Stomach (tissue), 9 donors: Measurements from ENCODE around the gene CUL9. TPM values are rescaled to one million over a fixed set of nuclear protein-coding genes. Genes with fewer than 3 reads are reported as not detected.

Source experiments
- DNase-seq, 2 donors: peaks; one replicate each; pipeline versions ENCODE4 v3.0.0 to v3.0.0-alpha.2; 2013 to 2019
- H3K27ac ChIP-seq, 5 donors: fragments of 200-600 bp in 4 of 5; sonication (generic) in 4 of 5; one replicate each; pipeline ENCODE4 v1.5.1; 2013 to 2019; ENCODE audit warnings: mild to moderate bottlenecking in 1 of 5, moderate library complexity in 1 of 5
- H3K27me3 ChIP-seq, 3 donors: fragments of 200-600 bp; sonication (generic); one replicate each; pipeline ENCODE4 v1.5.1; 2017 to 2019; ENCODE audit warnings: mixed run types in 1 of 3
- H3K36me3 ChIP-seq, 4 donors: fragments of 200-600 bp; sonication (generic); 1 replicate in 3 of 4; 2 replicates in 1 of 4; pipeline ENCODE4 v1.5.1; 2016 to 2019
- H3K4me1 ChIP-seq, 4 donors: fragments of 200-600 bp; sonication (generic); one replicate each; pipeline ENCODE4 v1.5.1; 2016 to 2019
- H3K4me3 ChIP-seq, 4 donors: fragments of 200-600 bp; sonication (generic) in 3 of 4; one replicate each; pipeline ENCODE4 v1.5.1; 2016 to 2019; ENCODE audit warnings: mild to moderate bottlenecking in 1 of 4
- H3K9me3 ChIP-seq, 4 donors: fragments of 200-600 bp; sonication (generic); one replicate each; pipeline ENCODE4 v1.5.1; 2016 to 2019
- EP300 ChIP-seq: sonication (generic); formaldehyde crosslinking; IDR thresholded peaks from one replicate; pipeline ENCODE4 v1.6.1; 2017; ENCODE audit warnings: antibody characterized with exemption
- POLR2A ChIP-seq, 4 donors: fragments of 450-650 bp; IDR thresholded peaks; one replicate each; pipeline ENCODE4 v1.6.1; 2016; ENCODE audit warnings: antibody characterized with exemption in 4 of 4, control low read depth in 2 of 4, mild to moderate bottlenecking in 1 of 4, moderate library complexity in 1 of 4
- POLR2AphosphoS5 ChIP-seq, 3 donors: sonication (generic); formaldehyde crosslinking; IDR thresholded peaks; one replicate each; pipeline ENCODE4 v1.6.1; 2016; ENCODE audit warnings: antibody characterized with exemption in 3 of 3
- WGBS, 5 donors: extraction: QIAGEN DNeasy Blood & Tissue Kit in 3 of 5; methylation state at CpG; one replicate each; pipeline versions ENCODE4 v1.1.5 to v1.1.7; 2013 to 2018; 5-methylcytosine and 5-hydroxymethylcytosine counted together
- intact Hi-C: fragments of 100-400 bp; cut with DNase I; formaldehyde crosslinking; loops from one replicate; pipeline ENCODE4 v1.15.1; 2023; ENCODE audit warnings: low total_unique reads
- polyA plus RNA-seq, 3 donors: library from polyadenylated mRNA; stranded (reverse); fragments of 200-250 nt; gene quantifications; one replicate each; pipeline ENCODE4 v1.2.3, GENCODE V29; 2013
- total RNA-seq, 5 donors: library from RNA; depleted of rRNA; stranded (reverse); fragments of >200 nt; gene quantifications; one replicate each; pipeline versions ENCODE4 v1.1.0 to v1.2.3, GENCODE V29; 2014 to 2016
- TF ChIP-seq, protein P1 (sequence below), 7 experiments: fragments of 450-650 bp in 4 of 7; fragments of 200-600 bp in 3 of 7; sonication (generic) in 3 of 7; IDR thresholded peaks; one replicate each; pipeline ENCODE4 v1.5.1; 2016 to 2019; ENCODE audit warnings: antibody characterized with exemption in 7 of 7, control low read depth in 2 of 7, mild to moderate bottlenecking in 1 of 7
- donor health status: healthy with polysubstance abuse.
- donor health status: Bipolar disorder and iron deficiency.
- donor health status: healthy.

Gene CUL9
- total and polyA plus RNA-seq, 8 donors: 22.8 to 120 (median 45.0) TPM

DNA sequence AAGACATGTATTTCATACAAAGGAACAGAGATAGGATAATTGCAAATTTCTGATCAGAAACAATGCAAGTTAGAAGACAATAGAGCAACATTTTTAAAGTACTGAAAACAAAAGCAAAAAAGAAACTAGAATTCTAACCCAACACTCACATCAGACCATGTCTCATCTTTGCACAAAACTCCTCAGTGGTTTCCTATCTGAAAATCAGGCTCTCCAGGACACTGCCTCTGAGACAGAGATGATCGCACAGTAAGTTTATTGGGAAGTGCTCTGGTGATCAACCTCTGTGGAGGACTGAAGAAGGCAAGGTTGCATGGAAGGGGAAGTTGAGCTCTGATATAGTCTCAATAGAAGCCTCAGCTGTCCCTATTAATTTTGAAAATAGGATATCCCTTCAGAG is 59.0 kb downstream of the CUL9 start:
- H3K4me1 ChIP-seq: peaks cover 0 to 6% (median 2%) of the 10 kb centered on the region in 4 donors
- intact Hi-C loops: no loop called here
- no peak for TF ChIP-seq POLR2AphosphoS5 (IDR thresholded peaks at IDR 0.05)
- TF ChIP-seq, protein P1, sequence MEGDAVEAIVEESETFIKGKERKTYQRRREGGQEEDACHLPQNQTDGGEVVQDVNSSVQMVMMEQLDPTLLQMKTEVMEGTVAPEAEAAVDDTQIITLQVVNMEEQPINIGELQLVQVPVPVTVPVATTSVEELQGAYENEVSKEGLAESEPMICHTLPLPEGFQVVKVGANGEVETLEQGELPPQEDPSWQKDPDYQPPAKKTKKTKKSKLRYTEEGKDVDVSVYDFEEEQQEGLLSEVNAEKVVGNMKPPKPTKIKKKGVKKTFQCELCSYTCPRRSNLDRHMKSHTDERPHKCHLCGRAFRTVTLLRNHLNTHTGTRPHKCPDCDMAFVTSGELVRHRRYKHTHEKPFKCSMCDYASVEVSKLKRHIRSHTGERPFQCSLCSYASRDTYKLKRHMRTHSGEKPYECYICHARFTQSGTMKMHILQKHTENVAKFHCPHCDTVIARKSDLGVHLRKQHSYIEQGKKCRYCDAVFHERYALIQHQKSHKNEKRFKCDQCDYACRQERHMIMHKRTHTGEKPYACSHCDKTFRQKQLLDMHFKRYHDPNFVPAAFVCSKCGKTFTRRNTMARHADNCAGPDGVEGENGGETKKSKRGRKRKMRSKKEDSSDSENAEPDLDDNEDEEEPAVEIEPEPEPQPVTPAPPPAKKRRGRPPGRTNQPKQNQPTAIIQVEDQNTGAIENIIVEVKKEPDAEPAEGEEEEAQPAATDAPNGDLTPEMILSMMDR (IDR thresholded peaks at IDR 0.05): no peak
- TF ChIP-seq EP300: no peak
- no peak for TF ChIP-seq POLR2A (IDR thresholded peaks at IDR 0.05)
- DNase-seq: no peak
- H3K4me3 ChIP-seq: no peak overlapping the region
- WGBS, 5 donors: 69 to 95% (median 85%) methylated on average over 1 of the region's 1 CpG
- peaks cover 6 to 73% (median 47%) of the 10 kb centered on the region in 3 donors for H3K27me3 ChIP-seq
- H3K36me3 ChIP-seq: no peaks in the 10 kb centered on the region
- peaks cover 0 to 7% (median 2%) of the 10 kb centered on the region in 4 donors for H3K9me3 ChIP-seq
- H3K27ac ChIP-seq: no peak overlapping the region

DNA sequence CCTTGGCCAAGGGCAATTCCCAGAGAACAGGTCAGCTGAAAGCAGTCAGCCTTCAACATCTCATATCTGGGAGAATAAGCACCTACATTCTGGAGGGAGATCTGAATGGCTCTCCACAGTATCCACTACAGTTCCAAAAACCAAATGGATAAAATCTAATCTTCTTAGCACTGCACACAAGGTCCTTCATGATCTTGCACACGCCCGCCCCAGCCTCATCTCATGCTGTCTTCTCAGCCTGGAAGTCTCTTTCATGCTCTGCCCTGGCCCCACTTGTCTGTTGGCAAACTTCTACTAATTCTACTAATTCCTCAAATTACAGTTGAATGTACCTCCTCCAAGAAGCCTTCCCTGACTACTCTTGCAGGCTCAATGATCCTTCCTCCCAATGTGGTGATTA is 59.5 kb downstream of the CUL9 start:
- no peak for DNase-seq
- Histone ChIP-seq H3K4me1 (peaks cover 3 to 9% (median 4%) of the 10 kb centered on the region in 4 donors), H3K36me3 (no peaks in the 10 kb centered on the region), H3K27me3 (peaks cover 6 to 78% (median 47%) of the 10 kb centered on the region in 3 donors), H3K9me3 (peaks cover 0 to 7% (median 2%) of the 10 kb centered on the region in 4 donors), H3K4me3 (no peak overlapping the region), H3K27ac (no peak overlapping the region)
- intact Hi-C loops: no loop called here
- WGBS, 5 donors: 75 to 96% (median 94%) methylated on average over 2 of the region's 2 CpGs
- no peak for TF ChIP-seq POLR2A (IDR thresholded peaks at IDR 0.05)
- TF ChIP-seq, protein P1 (IDR thresholded peaks at IDR 0.05): no peak
- no peak for TF ChIP-seq EP300
- no peak for TF ChIP-seq POLR2AphosphoS5 (IDR thresholded peaks at IDR 0.05)

DNA sequence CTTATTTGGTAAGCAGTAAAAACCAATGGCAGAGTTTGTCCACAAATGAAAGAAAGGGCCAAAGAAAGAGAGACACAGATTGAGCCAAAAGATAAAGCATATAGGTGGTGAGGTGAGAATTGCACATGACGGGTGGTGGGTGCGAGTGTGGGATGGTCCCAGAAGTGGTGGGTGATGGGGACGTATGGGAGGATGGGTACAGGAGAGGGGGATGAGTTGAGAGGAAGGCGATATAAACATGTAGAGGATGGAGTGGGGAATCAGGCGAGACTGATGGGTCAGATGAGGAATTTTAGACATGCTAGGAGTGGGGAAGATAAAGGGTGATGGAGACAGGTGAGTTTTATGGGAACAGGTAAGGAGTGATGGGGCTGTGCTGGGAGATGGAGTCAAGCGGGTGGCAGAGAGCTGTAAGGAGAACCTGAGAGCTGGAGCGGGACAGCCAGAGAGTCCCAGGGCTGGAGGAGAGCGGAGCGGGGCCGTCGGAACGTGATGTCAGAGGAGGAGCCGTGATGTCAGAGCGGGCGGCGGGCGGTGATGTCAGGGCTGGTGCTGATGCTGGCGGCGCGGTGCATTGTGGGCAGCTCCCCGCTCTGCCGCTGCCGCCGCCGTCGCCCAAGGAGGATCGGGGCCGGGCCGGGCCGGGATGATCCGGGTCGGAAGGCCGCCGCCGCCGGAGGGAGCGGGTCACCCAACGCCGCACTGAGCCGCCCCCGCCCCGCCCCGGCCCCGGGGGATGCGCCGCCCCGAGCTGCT is 61.1 kb downstream of the CUL9 start, which contains the start of gene TTBK1:
TSS of gene TTBK1 (plus strand) at position 574 of the 756 bp plus-strand sequence. CDS start 3,180 bp downstream, outside the sequence.
- Histone ChIP-seq H3K9me3 (peaks cover 0 to 7% (median 2%) of the 10 kb centered on the region in 4 donors), H3K36me3 (no peaks in the 10 kb centered on the region), H3K4me3 (no peak within 1 kb of the TSS), H3K27me3 (peaks cover 6 to 77% (median 47%) of the 10 kb centered on the region in 3 donors), H3K4me1 (peaks cover 10 to 22% (median 18%) of the 10 kb centered on the region in 4 donors), H3K27ac (no peak within 1 kb of the TSS)
- 10 to 30% (median 17%) methylated on average over 12 to 42 of the region's 47 CpGs for WGBS, 5 donors
- TF ChIP-seq POLR2AphosphoS5 (IDR thresholded peaks at IDR 0.05) (no peak), POLR2A (IDR thresholded peaks at IDR 0.05) (no peak), EP300 (no peak)
- TF ChIP-seq, protein P1 (IDR thresholded peaks at IDR 0.05): no peak
- intact Hi-C loops: no loop called here
- DNase-seq: peak in 1 of 2 donors; percentile 51

DNA sequence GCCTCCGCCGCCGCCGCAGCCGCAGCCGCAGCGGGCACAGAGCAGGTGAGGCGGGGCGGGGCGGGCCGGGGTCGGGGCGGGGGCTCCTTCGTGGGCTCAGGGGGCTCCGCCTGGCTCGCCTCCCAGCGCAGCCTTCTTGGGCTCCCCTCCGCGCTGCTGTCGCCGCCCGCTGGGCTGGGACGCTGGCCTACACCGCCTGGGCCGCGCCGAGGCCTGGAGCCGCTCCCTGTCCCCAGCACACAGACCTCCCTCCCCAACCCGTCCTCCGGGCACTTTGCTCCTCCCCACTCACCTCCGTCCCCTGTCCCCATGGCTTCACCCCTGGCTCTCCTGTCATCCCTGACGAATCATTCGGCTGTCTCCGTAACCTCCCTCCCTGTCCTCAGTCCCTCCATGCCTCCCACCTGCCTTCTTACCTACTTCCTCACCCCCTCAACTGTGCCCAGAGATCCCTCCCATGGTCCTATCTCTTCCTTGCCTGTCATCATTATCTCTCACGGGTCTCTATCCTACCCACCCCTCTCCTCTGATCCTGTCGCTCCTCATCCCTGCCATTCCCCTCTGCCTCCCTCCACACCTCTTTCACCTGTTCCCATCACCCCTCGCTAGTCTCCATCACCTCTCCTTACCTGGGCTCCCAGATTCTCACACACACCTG is 61.8 kb downstream of the CUL9 start:
- intact Hi-C loops: no loop called here
- Histone ChIP-seq H3K4me1 (peaks cover 10 to 22% (median 19%) of the 10 kb centered on the region in 4 donors), H3K36me3 (no peaks in the 10 kb centered on the region), H3K27me3 (peaks cover 6 to 81% (median 47%) of the 10 kb centered on the region in 3 donors), H3K9me3 (peaks cover 0 to 7% (median 2%) of the 10 kb centered on the region in 4 donors), H3K4me3 (no peak overlapping the region), H3K27ac (no peak overlapping the region)
- no peak for DNase-seq
- TF ChIP-seq POLR2AphosphoS5 (IDR thresholded peaks at IDR 0.05): no peak
- TF ChIP-seq POLR2A (IDR thresholded peaks at IDR 0.05): no peak
- TF ChIP-seq, protein P1 (IDR thresholded peaks at IDR 0.05): no peak
- no peak for TF ChIP-seq EP300
- WGBS, 5 donors: 17 to 39% (median 27%) methylated on average over 14 to 37 of the region's 37 CpGs
